Sciatic nerve (tissue), 2 donors: ENCODE measurements around the gene MAP1LC3B. TPM values are rescaled to one million over a fixed set of nuclear protein-coding genes. Genes with fewer than 3 reads are reported as not detected.
A peak's percentile ranks its signal among the peaks of the same experiment; 100 is the strongest.

Experiments
- ATAC-seq: fragments of 200-7000 bp; cut with Tn5 transposase; one replicate; pipeline ENCODE4 v1.9.1; 2020; ENCODE audit warnings: mild to moderate bottlenecking, moderate library complexity
- DNase-seq: peaks from one replicate; pipeline ENCODE4 v3.0.0-alpha.2; 2020; ENCODE audit warnings: low spot score
- intact Hi-C: fragments of 100-400 bp; cut with DNase I; formaldehyde crosslinking; loops from one replicate; pipeline ENCODE4 v1.14.2; 2022
- total RNA-seq: library from RNA; stranded (reverse); fragmentation: NEBNext Ultra II Directional; extraction: Animal tissue kit (Norgen Biotek cat#: 25700); gene quantifications from one replicate; pipeline ENCODE4 v1.2.1, GENCODE V29; 2021
- donor health status: DM: no; HTN: no; CAD: no.
- donor health status: DM: no; HTN: no; CAD: no.

MAP1LC3B gene
- total RNA-seq, 1 donor from 2014 or later, result 55.9 TPM

DNA sequence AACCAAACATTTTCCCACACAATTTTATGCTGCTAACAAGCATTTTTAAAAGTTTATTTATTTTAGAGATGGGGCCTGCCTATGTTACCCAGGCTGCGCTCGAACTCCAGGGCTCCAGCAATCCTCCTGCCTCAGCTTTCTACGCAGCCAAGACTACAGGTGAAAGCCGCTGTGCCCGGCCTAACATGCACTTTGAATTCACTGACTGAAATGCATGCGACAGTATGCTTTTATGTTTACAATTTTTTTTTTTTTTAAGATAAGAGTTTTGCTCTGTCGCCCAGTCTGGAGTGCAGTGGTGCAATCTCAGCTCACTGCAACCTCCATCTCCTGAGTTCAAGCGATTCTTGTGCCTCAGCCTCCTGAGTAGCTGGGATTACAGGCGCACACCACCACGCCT, 47.8 kb downstream of the MAP1LC3B start:
- intact Hi-C loops, result no loop called here
- no peak for DNase-seq
- no peak for ATAC-seq

DNA sequence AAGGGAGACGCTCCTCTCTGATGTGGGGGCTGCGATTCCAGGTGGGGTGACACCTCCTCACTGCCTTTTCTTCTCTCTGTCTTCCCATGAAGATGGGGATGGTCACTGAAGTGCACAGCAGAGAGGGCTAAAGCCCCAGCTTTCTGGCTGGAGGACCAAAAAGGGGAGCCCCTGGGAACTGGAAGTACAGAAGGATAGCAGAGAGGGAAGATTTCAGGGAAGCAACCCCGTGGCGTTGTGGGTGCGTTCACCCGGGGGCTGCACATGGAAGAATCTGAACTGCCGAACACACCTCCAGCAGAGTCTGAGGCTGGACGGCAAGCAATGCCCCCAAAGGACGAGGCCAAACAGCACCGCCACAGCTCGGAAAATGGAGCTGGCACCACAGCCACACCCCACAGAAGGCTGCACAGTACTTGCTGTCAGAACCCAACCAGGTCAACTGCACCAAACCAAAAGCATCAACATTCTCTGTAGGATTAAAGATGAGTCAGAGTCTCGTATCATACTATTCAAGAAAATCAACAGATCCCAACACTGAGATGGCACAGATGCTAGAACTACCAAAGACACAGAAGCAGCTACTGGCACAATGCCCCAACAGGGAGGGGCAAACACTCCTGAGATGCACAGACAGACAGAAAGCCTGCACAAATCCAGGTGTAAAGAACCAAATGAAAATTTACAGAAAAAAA, 49.9 kb downstream of the MAP1LC3B start:
- DNase-seq, result no peak
- intact Hi-C loops, result no loop called here

DNA sequence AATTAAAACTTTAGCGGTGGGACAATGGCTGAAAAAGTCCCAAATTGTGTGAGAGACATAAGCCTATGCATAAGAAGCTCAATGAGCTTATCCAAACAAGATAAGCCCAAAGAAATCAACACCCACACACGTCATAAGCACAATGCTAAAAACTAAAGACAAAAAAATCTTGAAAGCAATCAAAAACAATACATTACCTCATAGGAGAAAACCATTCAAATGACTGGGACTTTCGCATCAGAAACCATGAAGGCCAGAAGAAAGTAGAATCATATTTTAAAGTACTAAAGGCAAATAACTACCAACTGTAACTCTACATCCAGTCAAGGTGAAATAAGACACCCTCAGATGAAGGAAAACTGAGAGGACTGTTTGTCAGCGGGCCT, 50.4 kb downstream of the MAP1LC3B start:
- intact Hi-C loops, result no loop called here
- DNase-seq (no peak), ATAC-seq (no peak)

More for the DNA sequence above, 49.9 kb downstream of the MAP1LC3B start:
- ATAC-seq, result no peak

DNA sequence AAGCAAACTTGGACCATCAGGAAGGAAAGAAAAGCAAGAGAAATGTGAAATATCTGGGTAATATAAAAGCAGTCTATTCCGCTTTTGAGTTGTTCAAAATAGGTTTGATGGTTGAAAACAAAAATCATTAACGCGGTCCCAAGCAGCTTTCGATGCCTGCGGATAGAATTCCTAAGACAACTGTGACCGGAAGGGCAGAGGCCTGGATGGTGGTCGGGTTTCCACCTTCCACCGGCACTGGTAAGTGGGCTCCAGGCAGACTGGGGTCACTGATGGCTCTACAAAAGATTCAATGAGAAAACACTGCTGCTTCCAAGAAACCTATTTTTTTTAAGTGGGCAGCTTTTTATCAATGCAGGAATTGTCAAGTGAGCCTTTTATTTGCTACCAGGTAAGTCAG, 50.9 kb downstream of the MAP1LC3B start:
- DNase-seq (no peak), ATAC-seq (no peak)
- intact Hi-C loops, result no loop called here

DNA sequence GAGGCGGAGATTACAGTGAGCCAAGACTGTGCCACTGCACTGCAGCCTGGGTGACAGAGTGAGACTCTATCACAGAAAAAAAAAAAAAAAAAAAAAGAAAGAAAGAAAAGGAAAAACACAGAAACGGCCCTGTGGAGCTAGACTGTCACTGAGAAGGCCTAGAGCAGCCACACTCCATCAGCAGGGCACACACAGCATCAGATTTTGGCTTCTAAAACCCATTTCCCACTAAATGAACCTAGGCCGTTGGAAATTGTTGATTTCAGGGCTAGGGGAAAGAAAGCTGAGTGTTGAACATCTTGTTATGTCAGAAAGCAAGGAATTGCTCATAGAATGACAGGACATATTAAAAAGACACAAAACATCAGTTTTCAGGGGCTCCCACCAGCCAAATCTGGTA, 51.8 kb downstream of the MAP1LC3B start:
- intact Hi-C loops, result no loop called here
- ATAC-seq (no peak), DNase-seq (no peak)

DNA sequence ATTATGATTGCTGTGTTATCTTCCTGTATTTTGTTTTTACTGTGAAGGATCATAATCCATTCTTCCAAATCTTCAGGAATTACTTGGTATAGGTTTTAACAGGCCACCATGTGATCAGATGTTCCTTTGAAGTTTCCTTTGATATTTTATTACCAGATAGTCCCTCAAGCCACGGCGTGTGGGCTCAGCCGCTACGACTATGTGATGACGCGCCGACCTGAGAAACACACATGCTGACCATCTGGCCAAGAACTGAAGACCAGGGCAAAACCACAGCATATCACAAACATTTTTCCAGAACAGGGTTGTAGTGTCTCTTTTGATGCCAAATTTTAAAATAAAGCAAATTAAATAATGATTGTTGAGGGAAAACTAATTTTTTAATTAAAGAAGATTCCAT, 53.4 kb downstream of the MAP1LC3B start:
- ATAC-seq (no peak), DNase-seq (no peak)
- intact Hi-C loops, result no loop called here

DNA sequence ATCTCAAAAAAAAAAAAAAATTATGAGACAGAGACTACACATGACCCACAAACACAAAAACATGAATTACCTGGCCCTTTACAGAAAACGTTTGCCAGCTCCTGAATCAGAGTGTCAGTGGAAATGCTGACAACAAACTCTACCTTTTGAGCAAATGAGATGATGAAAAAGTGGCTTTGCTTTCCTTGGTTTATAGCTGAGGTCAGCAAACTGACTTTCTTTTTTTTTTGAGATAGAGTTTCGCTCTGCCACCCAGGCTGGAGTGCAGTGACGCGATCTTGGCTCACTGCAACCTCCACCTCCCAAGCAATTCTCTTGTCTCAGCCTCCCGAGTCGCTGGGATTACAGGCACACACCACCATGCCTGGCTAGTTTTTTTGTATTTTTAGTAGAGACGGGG, 54.3 kb downstream of the MAP1LC3B start:
- DNase-seq (no peak), ATAC-seq (no peak)
- intact Hi-C loops, result no loop called here

DNA sequence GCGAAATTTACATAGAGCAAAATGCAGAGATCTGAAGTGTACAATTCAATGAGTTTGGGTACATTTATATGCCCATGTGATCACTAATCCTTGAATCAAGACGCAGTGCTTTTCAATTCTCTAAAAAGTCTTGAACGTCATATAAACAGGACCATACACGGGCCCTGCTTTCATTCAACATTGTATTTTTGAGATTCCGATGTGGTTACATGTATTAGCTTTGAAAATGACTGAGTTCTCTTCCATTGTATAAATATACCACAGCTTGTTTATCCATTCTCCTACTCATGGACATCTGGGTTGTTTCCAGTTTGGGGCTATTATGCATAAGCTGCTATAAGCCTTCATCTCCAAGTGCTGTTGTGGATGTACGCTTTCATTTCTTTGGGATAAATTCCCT, 55.2 kb downstream of the MAP1LC3B start:
- intact Hi-C loops, result no loop called here
- DNase-seq (no peak), ATAC-seq (no peak)

DNA sequence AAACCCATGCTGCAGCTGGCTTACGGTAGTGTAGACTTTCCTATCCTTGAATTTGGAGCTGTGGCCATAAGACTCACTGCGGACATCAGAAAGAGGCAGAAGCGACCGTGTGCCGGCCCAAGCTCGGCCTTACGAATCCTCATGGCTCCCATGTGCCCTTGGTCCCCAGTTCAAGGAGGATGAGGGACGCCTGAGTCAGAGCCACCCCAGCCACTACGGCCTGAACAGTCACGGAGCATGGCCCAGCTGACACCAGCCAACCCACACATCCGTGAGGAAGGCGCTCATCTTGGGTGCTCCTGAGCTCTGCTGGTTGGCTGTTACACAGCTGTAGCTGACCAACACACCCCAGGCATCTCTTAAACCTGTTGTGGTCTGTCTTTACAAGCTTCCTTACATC, 56.7 kb downstream of the MAP1LC3B start:
- ATAC-seq, result no peak
- intact Hi-C loops, result no loop called here
- no peak for DNase-seq

DNA sequence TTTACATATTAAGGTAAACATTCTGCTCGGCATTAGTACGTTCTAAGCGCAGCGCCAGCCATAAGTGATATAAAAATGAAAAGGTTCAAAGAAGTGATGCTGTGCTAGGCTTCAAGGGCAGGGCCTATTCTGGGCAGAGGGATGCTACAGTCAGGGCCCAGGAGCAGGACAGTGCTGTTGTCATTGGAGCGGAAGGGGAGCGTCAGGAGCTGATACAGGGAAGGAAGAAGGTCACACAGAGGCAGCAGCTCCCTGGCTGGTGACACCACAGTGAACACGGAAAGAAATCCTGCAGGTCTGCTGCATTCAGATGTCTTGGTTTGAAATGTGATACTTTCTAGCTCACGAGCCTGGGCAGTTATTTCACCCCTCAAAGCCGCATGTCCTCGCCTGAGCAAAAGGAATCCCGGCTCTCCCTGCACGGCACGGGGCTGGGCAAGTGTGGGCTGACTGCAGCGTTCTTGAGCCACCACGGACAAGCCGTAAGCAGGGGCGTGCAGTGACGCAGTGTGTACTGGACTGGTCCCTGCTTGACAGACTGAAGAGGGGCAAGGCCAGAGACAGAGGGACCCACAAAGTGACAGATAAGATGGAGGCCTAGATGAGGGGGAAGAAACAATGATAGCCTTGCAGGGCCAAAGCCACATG, 59.6 kb downstream of the MAP1LC3B start:
- intact Hi-C loops, result no loop called here
- DNase-seq (no peak), ATAC-seq (peak; percentile 20)

DNA sequence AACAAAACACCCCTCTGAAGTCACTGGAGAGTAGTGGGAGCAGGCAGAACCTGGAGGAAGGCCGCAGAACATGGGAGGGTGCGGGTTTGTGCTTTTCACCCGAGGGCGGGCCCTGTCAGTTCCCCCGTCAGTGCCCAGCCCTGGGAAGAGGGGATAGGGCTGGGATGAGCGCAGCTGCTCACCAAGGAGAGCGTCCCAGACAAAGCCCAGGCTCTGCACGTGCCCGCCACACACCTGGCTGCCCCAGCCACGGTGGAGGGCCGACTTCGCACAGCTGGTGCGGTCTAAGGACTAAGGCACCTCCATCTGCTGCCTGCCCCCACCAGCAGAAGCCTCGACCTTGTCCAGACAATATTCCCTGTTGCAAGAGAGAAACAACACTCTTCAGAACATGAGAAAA, 61.2 kb downstream of the MAP1LC3B start:
- ATAC-seq (no peak), DNase-seq (no peak)
- intact Hi-C loops, result no loop called here

Other genes starting within 250 kb of the MAP1LC3B start
- 6.1 TPM for gene C16orf95, start 74.9 kb upstream of the MAP1LC3B start, total RNA-seq
- gene FBXO31, start 8.6 kb upstream of the MAP1LC3B start, total RNA-seq, result 50.3 TPM
- gene ZCCHC14, start 100.7 kb downstream of the MAP1LC3B start, total RNA-seq, result 28.4 TPM
- gene JPH3, start 210.2 kb downstream of the MAP1LC3B start, total RNA-seq, result 0.22 TPM